NCI-H345 treated with DMSO at 0.1 percent for 48 hours (cell line): ENCODE measurements around the gene CABLES1.

Experiments
- DNase-seq: peaks from one replicate; lab custom pipeline; 2025; ENCODE audit not compliant: unreplicated experiment; lab: John Stamatoyannopoulos, UW

Gene CABLES1

GRCh38 chr18:23238651-23239349 lies 103.5 kb downstream of the CABLES1 start:
- DNase-seq, result no peak

DNA sequence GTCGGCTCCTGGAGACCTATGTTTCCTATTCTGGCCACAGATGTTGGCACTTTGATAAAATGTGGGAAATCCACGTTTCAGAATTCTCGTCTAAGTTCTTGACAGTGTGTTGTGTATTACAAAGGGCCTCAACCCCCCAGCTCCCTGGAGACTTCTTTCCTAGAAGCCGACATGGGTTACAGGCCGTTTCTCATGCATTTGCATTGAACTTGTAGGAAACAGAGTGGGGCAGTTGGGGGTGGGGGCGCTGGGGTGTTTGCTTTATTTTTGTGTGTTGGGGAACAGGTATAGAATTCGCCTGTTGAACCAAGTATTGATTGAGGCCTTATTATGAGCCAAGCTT lies 104.0 kb downstream of the CABLES1 start:
- no peak for DNase-seq

- no peak for DNase-seq
These were observed 104.8 kb downstream of the CABLES1 start for GRCh38 chr18:23239885-23240608.

- no peak for DNase-seq
These were observed 105.3 kb downstream of the CABLES1 start for GRCh38 chr18:23240609-23240930.

- DNase-seq, result peak; percentile 16
These were observed 106.7 kb downstream of the CABLES1 start for GRCh38 chr18:23241833-23242496.

GRCh38 chr18:23243178-23243577 lies 107.9 kb downstream of the CABLES1 start:
- peak; percentile 24 for DNase-seq

DNA sequence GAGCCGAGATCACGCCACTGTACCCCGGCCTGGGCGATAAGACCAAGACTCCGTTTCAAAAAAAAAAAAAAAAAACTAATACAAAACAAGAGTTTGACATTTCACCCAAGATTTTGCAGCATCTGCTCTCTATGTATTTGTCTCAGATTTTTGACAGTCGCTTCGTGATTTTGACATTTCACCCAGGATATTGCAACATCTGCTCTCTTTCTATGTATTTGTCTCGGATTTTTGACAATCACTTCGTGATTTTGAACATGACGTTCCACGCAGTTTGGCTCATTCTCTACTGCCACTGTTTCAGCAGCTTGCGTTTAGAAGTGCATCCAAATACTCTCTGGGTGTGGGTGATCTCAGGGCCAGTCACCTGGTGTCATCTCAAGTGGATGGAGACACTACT lies 108.5 kb downstream of the CABLES1 start:
- peak; percentile 10 for DNase-seq

DNA sequence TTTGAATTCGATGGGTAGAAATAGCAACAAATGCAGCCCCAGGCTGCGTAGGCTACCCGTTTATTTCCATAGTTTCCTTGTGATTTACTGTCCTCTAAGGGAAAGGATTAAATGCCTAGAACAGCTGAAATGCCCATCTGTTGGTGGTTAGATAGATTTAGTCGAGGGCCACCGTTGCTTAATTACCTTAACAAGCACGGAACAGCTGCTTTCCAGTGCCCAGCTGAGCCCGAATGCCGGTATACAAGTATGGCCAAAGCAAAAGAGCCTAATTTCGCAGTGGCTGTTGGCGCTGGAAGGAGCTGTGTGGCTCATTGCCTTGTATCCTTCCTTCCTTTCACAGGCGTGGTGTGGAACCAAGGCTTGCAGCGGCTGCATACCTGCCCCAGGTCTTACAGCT lies 109.1 kb downstream of the CABLES1 start:
- no peak for DNase-seq

DNA sequence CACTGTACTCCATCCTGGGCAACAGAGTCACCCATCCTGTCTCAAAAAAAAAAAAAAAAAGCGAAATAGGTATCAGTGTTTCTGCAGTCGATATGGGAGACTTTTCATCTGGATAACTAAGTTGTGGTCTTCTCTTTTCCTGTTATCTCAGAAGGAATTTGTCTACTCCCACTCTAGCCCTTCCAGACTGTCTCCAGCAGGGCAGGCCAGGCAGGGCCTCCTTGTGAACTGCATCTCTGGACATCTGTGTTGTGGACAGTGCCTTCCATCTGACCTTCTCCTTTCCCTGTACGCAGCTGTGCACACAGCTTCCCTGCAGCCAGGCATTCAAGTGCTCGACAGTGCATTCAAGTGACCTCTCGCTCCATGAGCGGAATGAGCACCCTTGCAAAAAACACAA lies 110.2 kb downstream of the CABLES1 start:
- DNase-seq, result no peak

- DNase-seq, result no peak
These were observed 112.0 kb downstream of the CABLES1 start for GRCh38 chr18:23247331-23247730.

- DNase-seq, result no peak
These were observed 112.6 kb downstream of the CABLES1 start for GRCh38 chr18:23247896-23248295.

DNA sequence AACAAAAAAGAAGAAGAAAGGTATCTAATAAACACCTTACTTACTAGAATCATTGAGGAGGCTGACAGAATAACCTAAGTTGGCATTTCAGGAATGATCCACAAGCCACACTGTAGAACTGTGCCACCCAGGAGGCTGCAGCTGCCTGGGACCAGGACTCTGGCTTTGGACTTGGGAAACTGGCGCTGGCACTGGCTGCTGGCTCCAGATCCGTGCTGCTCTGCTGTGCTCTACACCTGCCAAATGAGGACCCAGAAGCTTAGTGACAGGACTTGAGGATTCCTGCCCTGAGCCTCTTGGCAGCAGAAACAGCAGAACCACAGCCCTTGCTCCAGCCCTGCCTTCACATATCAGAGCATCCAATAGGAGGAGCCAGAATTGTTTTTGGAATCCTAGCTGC lies 113.5 kb downstream of the CABLES1 start:
- DNase-seq, result no peak

DNA sequence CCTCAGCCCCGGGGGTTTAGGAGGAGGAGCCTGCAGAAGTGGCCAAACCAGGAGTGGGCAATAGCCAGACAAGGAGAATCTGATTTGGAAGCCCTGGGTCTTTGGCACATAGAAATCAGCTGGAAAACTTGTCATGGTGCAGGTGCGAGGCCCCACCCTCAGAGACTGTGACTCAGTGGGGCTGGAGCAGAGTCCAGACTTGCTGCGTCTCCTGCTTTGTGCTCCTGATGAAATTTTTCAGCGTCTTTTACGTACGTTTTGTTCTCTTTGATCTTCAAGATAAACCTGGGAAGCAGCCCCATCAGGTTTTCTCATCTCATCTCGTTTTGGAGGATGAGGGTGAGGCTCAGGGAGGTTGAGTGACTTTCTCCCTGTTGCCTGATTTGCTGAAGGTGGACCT lies 114.1 kb downstream of the CABLES1 start:
- no peak for DNase-seq

GRCh38 chr18:23250893-23251656 lies 115.8 kb downstream of the CABLES1 start:
- DNase-seq, result no peak

DNA sequence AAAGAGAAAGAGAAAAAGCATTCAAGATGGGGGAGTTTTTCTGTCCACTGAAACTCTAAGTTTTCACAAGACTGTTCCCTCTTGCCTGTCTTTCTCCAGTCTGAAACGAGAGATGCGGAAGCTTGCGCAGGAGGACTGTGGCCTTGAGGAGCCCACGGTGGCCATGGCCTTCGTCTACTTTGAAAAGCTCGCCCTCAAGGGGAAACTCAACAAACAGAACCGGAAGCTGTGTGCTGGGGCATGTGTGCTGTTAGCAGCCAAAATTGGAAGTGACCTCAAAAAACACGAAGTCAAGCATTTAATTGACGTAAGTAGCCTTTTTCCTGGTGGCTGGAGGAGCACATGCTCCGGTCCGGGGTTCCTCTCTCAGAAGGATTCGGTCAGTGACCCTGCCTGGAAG lies 118.3 kb downstream of the CABLES1 start:
- DNase-seq, result no peak

GRCh38 chr18:23257137-23257536 lies 121.9 kb downstream of the CABLES1 start:
- DNase-seq, result no peak

DNA sequence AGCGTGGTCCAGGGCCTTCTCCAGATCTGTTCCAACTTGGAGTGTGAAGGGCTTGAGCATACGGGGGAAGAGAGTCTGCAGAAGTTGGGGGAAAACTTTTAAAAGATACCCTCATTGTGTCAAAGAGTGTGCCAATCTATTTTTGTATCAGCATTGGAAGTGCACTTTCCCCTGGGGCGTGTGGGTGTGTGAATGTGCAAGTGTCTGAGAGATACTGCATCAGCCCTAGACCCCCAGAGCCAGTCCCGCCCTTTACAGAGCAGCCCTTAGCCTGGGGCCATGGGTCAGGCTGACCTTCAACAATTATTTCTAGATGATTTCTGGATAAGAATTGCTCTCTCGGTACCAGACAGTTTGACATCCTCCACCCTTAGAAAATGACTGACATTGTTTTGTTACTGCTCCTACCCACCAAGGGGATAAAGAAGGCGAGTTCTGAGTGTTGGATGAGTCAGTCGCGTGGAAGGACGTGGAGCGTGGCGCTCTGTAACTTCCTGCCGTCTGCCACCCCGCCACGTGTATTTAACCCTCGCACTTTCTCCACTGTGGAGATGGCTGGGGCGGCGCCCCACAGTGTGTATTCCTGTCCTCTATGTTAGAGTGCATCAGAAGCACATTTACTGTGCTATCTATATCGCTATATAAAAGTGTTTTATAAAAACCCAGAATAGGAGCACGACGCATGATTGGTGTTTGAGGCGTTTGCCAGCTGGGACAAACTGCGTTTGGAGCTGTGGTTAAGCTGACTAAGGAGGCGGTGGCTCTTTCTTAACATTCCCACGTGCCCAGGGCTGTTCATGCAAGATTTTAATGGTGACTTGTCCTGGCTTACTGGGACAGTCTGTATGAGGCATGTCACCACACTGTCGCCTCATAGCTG lies 122.6 kb downstream of the CABLES1 start:
- no peak for DNase-seq

DNA sequence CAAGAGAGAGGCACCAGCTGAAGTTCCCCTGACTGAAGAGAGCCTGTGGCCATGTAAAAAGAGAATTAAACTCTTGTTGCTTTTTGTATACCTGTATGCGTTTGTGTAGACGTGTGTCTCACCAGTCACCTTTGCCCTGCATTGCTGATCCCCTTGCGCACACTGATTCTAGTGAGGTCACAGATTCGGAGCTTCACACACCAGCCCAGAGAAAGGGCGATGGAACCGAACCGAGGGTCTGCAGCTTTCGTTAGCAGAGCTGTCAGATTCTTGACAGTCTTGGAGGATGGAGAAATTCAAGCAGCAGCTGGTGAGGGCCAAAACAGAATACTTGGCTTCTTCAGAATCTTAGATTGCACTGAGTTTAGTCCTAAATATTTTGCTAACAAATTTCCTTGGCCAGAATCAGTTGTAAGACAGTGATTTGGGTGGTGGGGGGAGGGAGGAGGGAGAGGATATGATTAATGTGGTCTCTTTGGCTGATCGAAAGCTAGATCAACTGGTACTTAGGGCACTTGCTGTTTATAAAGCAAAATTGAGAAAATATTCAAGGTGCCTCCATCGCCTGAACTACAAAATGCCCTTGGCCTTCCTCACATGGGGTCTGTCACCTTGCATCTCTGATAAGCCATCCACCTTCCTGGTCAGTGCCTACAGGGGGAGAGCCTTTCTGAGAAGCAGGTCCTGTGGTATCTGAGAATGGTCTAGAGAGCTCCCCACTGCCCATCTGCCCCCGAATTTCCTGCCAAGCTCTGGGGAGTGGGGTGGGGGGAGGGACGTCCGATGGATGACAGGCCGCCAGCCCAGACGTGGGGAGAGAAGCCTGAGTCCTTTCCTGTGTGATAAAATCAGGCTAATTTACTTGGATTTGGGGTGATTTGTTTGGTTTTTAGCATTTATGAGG lies 123.5 kb downstream of the CABLES1 start:
- no peak for DNase-seq
